HCT116 (cell line): ENCODE measurements around the gene RCAN2.

Experiments
- ATF3 ChIP-seq: IDR thresholded peaks from 2 replicates; pipeline ENCODE4 v1.6.1; 2012
- CEBPB ChIP-seq: IDR thresholded peaks from 2 replicates; pipeline ENCODE4 v1.6.1; 2012; ENCODE audit warnings: low read depth
- CTCF ChIP-seq, 3 experiments: fragments of 200-600 bp in 1 of 3; sonication (generic) in 1 of 3; IDR thresholded peaks in 2 of 3; conservative IDR thresholded peaks in 1 of 3; 2 replicates each; pipeline ENCODE4 v1.5.1; 2012 to 2017; ENCODE audit warnings: low read depth in 2 of 3, low read length in 2 of 3, antibody characterized with exemption in 1 of 3, borderline replicate concordance in 1 of 3, control low read depth in 1 of 3, mild to moderate bottlenecking in 1 of 3, mixed read lengths in 1 of 3, mixed run types in 1 of 3, moderate library complexity in 1 of 3; ENCODE audit not compliant: insufficient read depth in 1 of 3
- EZH2 ChIP-seq: fragments of 200-600 bp; sonication (generic); IDR thresholded peaks from 2 replicates; pipeline ENCODE4 v1.6.1; 2017; ENCODE audit warnings: antibody characterized with exemption, mixed run types
- POLR2A ChIP-seq: IDR thresholded peaks from 2 replicates; pipeline ENCODE4 v1.7.0; 2011; ENCODE audit warnings: borderline replicate concordance; ENCODE audit not compliant: insufficient read depth, insufficient read length; ENCODE audit errors: extremely low read depth
- POLR2AphosphoS5 ChIP-seq: IDR thresholded peaks from 2 replicates; pipeline ENCODE4 v1.6.1; 2011; ENCODE audit warnings: mild to moderate bottlenecking, low read depth, low read length, moderate library complexity
- SRF ChIP-seq: IDR thresholded peaks from 2 replicates; pipeline ENCODE4 v1.6.1; 2012; ENCODE audit warnings: low read depth
- TCF7L2 ChIP-seq: IDR thresholded peaks from 2 replicates; pipeline ENCODE4 v1.7.0; 2011; ENCODE audit warnings: borderline replicate concordance, inconsistent platforms; ENCODE audit not compliant: insufficient read depth, insufficient read length; ENCODE audit errors: extremely low read depth
- YY1 ChIP-seq: IDR thresholded peaks from 2 replicates; pipeline ENCODE4 v1.6.1; 2011; ENCODE audit warnings: low read length, low read depth, moderate library complexity, mild to moderate bottlenecking; ENCODE audit not compliant: insufficient replicate concordance; ENCODE audit errors: extremely low read depth
- TF ChIP-seq, protein P1 (sequence below): IDR thresholded peaks from 2 replicates; pipeline ENCODE4 v1.6.1; 2012
- TF ChIP-seq, protein P2 (sequence below): IDR thresholded peaks from 2 replicates; pipeline ENCODE4 v1.6.1; 2012; ENCODE audit warnings: low read depth

GRCh38 chr6:46207174-46207573 is 284.1 kb downstream of the RCAN2 start:
- no peak for TF ChIP-seq CTCF (IDR thresholded peaks at IDR 0.05 in 2 of 3, conservative IDR thresholded peaks at IDR 0.05 in 1 of 3; ENCODE audit: borderline replicate concordance in 1 of 3, insufficient read depth in 1 of 3, low read depth in 2 of 3, low read length in 2 of 3)
- TF ChIP-seq, protein P1, sequence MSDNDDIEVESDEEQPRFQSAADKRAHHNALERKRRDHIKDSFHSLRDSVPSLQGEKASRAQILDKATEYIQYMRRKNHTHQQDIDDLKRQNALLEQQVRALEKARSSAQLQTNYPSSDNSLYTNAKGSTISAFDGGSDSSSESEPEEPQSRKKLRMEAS = no peak
- TF ChIP-seq CEBPB = no peak
- no peak for TF ChIP-seq YY1
- no peak for TF ChIP-seq EZH2
- TF ChIP-seq POLR2AphosphoS5 = no peak
- no peak for TF ChIP-seq ATF3
- no peak for TF ChIP-seq POLR2A
- TF ChIP-seq TCF7L2 = no peak
- no peak for TF ChIP-seq SRF
- TF ChIP-seq, protein P2, sequence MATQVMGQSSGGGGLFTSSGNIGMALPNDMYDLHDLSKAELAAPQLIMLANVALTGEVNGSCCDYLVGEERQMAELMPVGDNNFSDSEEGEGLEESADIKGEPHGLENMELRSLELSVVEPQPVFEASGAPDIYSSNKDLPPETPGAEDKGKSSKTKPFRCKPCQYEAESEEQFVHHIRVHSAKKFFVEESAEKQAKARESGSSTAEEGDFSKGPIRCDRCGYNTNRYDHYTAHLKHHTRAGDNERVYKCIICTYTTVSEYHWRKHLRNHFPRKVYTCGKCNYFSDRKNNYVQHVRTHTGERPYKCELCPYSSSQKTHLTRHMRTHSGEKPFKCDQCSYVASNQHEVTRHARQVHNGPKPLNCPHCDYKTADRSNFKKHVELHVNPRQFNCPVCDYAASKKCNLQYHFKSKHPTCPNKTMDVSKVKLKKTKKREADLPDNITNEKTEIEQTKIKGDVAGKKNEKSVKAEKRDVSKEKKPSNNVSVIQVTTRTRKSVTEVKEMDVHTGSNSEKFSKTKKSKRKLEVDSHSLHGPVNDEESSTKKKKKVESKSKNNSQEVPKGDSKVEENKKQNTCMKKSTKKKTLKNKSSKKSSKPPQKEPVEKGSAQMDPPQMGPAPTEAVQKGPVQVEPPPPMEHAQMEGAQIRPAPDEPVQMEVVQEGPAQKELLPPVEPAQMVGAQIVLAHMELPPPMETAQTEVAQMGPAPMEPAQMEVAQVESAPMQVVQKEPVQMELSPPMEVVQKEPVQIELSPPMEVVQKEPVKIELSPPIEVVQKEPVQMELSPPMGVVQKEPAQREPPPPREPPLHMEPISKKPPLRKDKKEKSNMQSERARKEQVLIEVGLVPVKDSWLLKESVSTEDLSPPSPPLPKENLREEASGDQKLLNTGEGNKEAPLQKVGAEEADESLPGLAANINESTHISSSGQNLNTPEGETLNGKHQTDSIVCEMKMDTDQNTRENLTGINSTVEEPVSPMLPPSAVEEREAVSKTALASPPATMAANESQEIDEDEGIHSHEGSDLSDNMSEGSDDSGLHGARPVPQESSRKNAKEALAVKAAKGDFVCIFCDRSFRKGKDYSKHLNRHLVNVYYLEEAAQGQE = no peak
